WTC11 (cell line): Measurements from ENCODE around the gene CTAG1B.

Experiments
- CTCF ChIP-seq: fragments of 200-600 bp; IDR thresholded peaks from 2 replicates; pipeline ENCODE4 v1.8.0; 2022; ENCODE audit warnings: antibody characterized with exemption
- ESRRA ChIP-seq: sonication (generic); formaldehyde crosslinking; IDR thresholded peaks from 2 replicates; pipeline ENCODE4 v1.8.1; 2022; ENCODE audit warnings: mild to moderate bottlenecking, missing genetic modification reagents, borderline replicate concordance
- NR2C2 ChIP-seq: sonication (generic); formaldehyde crosslinking; IDR thresholded peaks from 2 replicates; pipeline ENCODE4 v1.8.0; 2022; ENCODE audit warnings: mild to moderate bottlenecking, missing genetic modification reagents
- ZSCAN18 ChIP-seq: fragments of 250-450 bp; sonication (Bioruptor Pico); IDR thresholded peaks from 2 replicates; pipeline ENCODE4 v2.1.2; 2022; ENCODE audit warnings: mild to moderate bottlenecking, moderate library complexity

DNA sequence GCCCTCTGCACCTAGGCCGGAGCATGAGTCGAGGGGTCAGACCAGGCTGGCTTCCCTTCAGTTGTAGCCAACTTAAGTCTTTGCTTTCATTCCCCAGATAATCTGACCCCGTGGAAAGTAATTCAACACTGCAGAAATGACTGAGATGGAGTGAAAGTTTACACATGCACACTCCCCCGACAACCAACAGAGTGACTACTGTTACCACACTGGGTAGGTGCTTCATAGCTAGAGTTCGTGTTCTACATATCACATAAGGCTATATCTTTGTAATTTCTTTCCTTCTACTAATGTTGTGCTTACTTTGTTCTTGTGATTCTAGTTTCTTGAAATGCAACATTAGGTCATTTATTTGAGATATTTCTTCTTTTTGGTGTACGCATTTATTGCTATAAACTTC is 41.5 kb upstream of the CTAG1B start:
- no peak for TF ChIP-seq ZSCAN18 (CRISPR knock-in tag)
- no peak for TF ChIP-seq ESRRA (CRISPR knock-in tag)
- no peak for TF ChIP-seq NR2C2 (CRISPR knock-in tag)
- TF ChIP-seq CTCF, result no peak
